CD4-positive, alpha-beta T cell treated with Interleukin-17A for 1 hour (primary cell): ENCODE data around the gene SLC2A2.

Experiments used
- DNase-seq: peaks from one replicate; pipeline ENCODE4 v3.0.0-alpha.2; 2020

The SLC2A2 gene

GRCh38 chr3:171026597-171027293 lies at the start of gene SLC2A2:
Gene SLC2A2, minus strand, starts transcription at chr3:171026720. Its CDS starts 50 bp downstream, at chr3:171026670.
- DNase-seq, result no peak

GRCh38 chr3:171072432-171072831 lies 45.9 kb upstream of the SLC2A2 start:
- DNase-seq, result no peak

DNA sequence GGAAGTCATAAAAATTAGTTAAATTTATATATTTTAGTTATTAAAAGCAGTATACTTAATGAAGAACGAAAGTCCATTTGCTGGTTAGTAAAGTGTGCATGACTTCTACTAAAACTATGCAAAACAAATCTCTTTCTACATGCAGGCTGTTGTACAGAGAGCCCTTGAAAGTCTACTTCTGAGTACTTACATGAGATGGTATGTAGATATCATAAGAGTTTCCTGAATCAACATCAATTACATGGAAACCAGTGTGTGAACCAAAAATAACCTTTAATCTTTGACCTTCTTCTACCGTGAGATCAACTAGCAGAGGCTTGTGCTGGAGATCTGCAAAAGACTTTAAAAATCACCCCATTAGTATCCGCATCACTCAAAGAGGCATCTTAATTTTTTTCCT lies 42.1 kb upstream of the SLC2A2 start:
- no peak for DNase-seq

DNA sequence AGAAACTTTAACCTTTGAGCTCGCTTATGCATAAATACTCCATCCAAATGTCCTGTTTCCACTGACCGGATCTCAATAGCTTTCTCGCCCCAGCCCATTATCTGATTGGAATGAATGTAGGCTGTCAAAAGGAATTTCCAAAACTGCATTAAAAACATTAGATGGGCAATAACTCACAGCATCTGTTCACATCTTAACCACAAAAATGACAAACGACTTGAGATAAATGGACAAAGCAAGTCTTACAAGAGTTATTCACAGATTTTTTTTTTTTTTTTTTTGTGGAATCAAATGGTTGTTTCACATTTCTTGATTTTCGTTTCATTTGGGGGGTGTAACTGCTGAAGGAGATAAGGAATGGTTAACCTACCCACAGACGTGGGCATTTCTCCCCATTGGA lies 39.7 kb upstream of the SLC2A2 start:
- DNase-seq, result no peak

- DNase-seq, result no peak
These were observed 39.2 kb upstream of the SLC2A2 start for GRCh38 chr3:171065732-171066131.

DNA sequence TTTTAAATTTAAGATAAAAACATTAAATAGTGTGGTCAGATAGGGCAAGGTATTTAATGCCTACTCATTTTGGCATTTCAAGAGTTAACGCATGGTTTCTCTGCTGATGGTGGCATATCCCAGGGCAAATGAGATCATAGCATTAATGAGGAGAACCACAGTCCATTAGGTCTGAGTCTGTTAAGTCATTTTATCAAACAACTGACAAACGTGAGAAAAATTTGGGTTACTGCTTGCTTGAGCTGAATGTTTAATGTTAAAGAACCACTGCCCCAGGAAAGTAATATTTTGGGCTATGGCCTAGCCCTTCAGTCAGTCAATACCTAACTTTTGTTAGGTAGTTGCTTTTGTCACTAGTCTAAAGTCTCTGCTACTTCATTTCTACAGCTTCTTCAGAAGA lies 37.9 kb upstream of the SLC2A2 start:
- DNase-seq, result no peak

- no peak for DNase-seq
These were observed 35.2 kb upstream of the SLC2A2 start for GRCh38 chr3:171061749-171062148.

DNA sequence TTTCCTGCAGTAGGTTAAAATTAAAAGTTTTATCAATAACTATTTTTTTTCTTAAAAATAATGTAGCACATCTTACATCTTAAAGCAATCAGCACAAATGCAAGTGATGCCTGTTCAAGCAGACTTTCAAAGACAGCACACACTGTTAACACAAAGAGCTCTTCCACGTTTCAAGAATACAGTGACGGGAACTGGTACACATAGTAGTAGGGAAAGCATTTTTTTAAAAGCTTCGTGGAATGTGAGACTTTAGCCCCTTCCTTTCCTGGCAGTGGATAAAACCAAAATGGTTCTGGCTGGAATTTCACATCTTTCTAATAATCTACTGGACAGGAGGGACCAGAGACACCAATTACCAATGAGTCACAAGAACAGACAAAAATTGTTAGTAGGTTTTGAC lies 33.5 kb upstream of the SLC2A2 start:
- DNase-seq, result no peak

DNA sequence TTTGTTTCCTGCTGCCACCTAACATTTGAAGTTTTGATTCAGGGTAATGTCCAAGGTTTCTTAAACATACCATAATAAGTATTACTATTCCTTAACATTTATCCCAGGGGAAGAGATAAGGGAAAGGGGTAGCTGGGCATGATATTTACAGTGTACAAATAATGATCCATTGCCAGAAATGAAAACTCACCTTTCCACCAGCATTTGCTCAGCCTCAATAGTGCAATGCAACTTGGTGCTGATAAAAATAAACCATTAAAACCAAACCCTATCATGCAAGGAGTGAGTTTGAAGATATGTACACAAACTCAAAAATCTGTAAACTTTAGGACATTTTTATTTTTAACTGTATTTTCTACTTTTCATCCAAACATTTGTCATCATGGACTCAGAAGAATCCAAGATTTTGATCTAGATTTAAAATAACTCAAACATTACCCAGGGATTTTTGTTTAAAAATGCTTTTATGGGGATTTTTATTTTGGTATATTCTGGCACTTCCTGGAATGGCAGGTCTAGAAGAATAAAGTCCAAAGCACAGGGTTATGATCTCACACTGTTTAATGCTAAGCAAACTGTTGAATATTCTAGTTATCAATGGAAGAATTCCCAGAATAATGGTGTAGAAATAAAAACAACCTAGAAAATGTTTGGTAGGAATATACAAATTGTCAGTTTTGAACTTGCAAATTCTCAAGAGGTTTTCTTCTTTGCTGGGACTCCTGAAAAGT lies 32.5 kb upstream of the SLC2A2 start:
- DNase-seq, result no peak

GRCh38 chr3:171058058-171058457 lies 31.5 kb upstream of the SLC2A2 start:
- DNase-seq, result no peak

DNA sequence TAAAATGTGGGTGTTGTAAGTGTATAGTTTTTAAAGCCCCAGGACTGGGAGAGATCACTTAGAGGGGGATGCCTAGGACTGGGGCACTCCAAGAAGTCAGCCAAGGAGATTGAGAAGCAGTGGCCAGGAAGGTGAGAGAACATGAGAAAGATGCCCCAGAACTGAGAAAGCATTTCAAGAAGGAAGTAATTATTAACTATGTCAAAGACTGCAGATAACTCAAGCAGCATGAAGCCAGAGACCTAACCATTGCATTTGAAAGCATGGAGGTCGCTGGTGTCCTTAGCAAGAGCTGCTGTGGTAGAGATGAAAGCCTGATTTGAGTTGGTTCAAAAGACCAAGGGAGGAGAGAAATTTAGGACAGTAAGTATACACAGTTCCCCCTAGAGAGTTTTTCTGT lies 30.6 kb upstream of the SLC2A2 start:
- DNase-seq, result no peak

GRCh38 chr3:171056528-171056927 lies 30.0 kb upstream of the SLC2A2 start:
- DNase-seq, result no peak

DNA sequence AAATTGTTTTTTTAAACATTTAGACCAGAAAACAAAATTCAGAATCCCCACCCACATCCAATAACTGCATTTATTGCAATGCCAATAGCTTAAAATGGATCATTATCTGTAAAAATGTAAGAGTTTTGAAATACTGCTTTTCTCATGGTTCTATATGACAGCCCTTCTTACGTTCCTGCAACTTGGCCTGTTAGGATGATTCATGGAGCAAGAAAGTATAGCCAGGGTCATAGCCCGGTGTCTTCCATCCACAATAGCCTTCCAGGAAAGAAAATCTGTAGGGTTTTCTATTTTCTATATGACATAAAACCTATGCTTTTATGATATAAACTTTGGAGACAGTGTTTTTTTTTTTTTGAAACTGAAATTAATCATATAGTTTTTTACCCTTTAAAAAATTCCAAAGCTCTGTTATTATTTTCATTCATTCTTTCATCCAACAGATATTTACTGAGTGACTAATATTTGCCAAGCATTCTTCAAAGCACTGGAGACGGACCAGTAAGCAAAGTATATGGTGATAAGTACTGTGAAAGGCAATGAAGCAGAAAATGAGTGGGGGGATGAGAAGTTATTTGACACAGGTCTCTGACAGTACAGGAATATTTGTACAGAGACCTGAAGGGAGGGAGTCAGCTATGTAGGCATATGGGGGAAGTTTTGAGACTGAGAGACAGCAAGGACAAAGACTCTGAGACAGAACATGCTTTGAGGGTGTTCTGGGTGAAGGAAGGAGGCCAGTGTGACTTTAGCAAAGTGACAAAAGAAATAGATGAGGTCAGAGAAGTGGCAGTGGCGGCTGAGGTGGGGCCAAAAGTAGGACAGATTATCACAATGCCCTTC lies 29.0 kb upstream of the SLC2A2 start:
- no peak for DNase-seq

DNA sequence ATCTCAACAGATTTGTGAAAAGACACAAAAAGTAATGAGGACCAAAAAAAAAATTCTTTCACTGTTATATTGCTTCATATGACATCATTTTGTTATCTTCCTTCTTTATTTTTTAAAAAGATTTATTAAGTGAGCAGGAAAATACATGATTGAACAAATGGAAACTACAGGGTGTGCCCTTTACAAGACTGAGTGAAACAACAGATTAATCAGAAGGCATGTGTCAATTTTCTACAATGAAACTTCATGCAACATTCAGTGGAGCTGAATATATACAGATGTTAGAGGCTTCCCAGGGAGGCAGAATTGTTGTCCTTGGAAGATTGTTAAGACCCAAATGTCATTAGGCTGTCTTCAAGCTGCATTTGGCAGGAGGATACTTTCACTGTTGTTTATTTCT lies 28.4 kb upstream of the SLC2A2 start:
- no peak for DNase-seq

DNA sequence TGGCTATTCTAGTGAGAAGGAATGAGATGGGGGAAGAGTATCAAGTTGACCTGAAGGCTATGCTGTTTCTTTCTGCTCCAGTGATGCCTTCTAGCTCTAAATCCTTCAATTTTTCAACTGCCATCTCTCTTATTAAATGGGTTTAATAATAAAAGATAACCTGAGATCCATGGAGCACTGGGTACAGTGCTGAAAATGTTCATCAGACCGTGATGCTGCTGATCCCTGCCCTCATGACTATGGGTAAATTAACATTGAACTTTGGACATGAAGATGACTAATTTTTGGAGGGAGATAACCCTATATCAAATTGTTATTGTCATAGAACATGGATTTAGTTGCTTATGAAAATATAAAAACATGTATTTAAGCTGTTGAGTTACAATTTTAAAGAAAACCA lies 27.7 kb upstream of the SLC2A2 start:
- DNase-seq, result no peak

DNA sequence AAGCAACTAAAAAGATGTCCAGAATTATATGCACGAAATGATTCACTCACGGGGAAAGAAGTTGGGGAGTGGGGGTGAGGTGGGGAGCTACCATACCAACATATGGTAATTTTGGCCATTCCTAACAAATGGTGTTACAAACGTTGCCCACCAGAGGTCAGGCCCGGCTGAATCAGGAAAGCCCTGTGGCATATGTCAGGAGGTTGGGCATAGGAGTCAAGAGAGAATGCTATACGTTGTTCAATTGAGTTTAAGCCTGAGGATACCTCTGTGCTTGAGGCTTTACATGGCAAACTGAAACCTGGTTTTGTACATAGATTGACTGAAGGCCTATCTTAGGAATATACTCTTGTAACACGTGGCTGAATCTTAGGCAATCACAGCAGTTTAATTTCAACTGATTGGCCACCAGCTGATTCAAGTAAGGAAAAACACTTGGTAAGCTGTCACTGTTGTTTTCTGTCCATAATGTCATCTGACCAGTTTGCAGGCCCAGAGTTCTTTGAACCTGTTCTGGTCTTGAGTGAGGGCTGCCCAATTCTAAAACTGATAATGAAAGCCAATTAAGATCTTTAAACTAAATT lies 23.4 kb upstream of the SLC2A2 start:
- peak; percentile 51 for DNase-seq

- no peak for DNase-seq
These were observed 20.2 kb upstream of the SLC2A2 start for GRCh38 chr3:171046760-171047159.

- DNase-seq, result no peak
These were observed 18.6 kb upstream of the SLC2A2 start for GRCh38 chr3:171044835-171045793.

GRCh38 chr3:171044384-171044783 lies 17.9 kb upstream of the SLC2A2 start:
- no peak for DNase-seq

DNA sequence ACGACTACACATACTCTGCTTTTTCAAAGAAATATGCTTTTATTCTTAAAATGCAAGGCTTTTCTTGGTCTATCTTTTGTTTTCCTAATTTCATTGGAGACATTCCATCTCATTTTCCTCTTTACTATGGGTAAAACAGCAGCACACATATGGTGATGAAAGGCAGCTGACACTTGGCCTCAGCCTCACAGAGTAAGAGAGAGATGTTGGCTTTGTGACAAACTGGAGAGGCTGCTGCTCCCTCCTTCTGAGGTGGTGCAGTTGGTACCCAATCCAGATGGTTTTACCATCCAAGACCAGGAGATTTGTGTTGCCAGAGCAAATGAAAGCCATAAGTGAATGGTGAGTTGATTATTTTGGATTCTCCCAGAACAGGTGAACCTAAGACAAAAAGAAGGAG lies 13.2 kb upstream of the SLC2A2 start:
- DNase-seq, result no peak

DNA sequence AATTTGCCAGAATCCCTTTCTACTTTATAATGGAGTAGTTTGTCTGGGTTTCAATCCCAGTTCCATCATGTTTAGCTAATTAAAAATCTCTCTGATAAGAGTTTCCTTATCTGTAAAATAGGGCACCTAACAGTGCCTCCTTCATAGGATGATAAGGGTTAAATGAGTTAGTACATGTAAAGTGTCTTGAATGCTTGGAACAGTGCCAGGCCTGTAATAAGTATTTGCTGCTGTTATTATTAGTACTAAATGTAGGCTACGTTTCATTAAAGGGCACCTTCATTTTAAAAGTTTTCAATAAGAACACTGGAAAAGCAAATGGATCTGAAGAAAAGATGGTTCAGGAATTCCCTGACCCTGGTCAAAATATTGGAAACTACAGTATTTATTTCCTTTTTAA lies 11.8 kb upstream of the SLC2A2 start:
- no peak for DNase-seq

GRCh38 chr3:171028779-171029232 lies 2.3 kb upstream of the SLC2A2 start:
- no peak for DNase-seq
